Mesenchymal stem cell (in vitro differentiated cells and primary cell): Measurements from ENCODE around the gene UBE2D3.

Experiments
- DNase-seq: peaks from one replicate; pipeline ENCODE4 v3.0.0-alpha.2; 2013
- H2AFZ ChIP-seq: one replicate; pipeline ENCODE4 v1.6.1; 2013; ENCODE audit warnings: low read depth, mild to moderate bottlenecking, control low read depth, inconsistent platforms, low read length, moderate library complexity
- H2AK5ac ChIP-seq: 2 replicates; pipeline ENCODE4 v1.6.1; 2013; ENCODE audit warnings: low read length, moderate library complexity, mild to moderate bottlenecking, inconsistent platforms; ENCODE audit not compliant: severe bottlenecking
- H2BK120ac ChIP-seq: one replicate; pipeline ENCODE4 v1.6.1; 2013; ENCODE audit warnings: low read depth, mild to moderate bottlenecking, inconsistent platforms, low read length, moderate library complexity
- H2BK12ac ChIP-seq, 2 experiments: one replicate each; pipeline ENCODE4 v1.6.1; 2013; ENCODE audit warnings: inconsistent platforms in 2 of 2, low read length in 2 of 2, mild to moderate bottlenecking in 2 of 2, moderate library complexity in 2 of 2, control low read depth in 1 of 2
- H2BK15ac ChIP-seq: one replicate; pipeline ENCODE4 v1.6.1; 2013; ENCODE audit warnings: mild to moderate bottlenecking, low read depth, inconsistent platforms; ENCODE audit not compliant: poor library complexity, severe bottlenecking
- H2BK5ac ChIP-seq: 2 replicates; pipeline ENCODE4 v1.6.1; 2013; ENCODE audit warnings: low read depth, mild to moderate bottlenecking, low read length, control low read depth, inconsistent platforms; ENCODE audit not compliant: poor library complexity, severe bottlenecking
- H3K14ac ChIP-seq, 2 experiments: one replicate each; pipeline ENCODE4 v1.6.1; 2013; ENCODE audit warnings: inconsistent platforms in 2 of 2, low read length in 2 of 2, control low read depth in 1 of 2, mild to moderate bottlenecking in 1 of 2, moderate library complexity in 1 of 2
- H3K18ac ChIP-seq, 2 experiments: one replicate each; pipeline ENCODE4 v1.6.1; 2013; ENCODE audit warnings: inconsistent platforms in 2 of 2, low read length in 2 of 2, control low read depth in 1 of 2, low read depth in 1 of 2, mild to moderate bottlenecking in 1 of 2
- H3K23ac ChIP-seq, 2 experiments: one replicate each; pipeline ENCODE4 v1.6.1; 2013; ENCODE audit warnings: inconsistent platforms in 2 of 2, low read length in 2 of 2, mild to moderate bottlenecking in 2 of 2, moderate library complexity in 2 of 2, control low read depth in 1 of 2
- H3K27ac ChIP-seq: 2 replicates; pipeline ENCODE4 v1.5.1; 2013; ENCODE audit warnings: mild to moderate bottlenecking, moderate library complexity, low read length, control low read depth, inconsistent platforms; ENCODE audit not compliant: poor library complexity, severe bottlenecking
- H3K27me3 ChIP-seq, 2 experiments: 2 replicates each; pipeline versions ENCODE4 v1.6.1 to v1.7.0; 2013; ENCODE audit warnings: low read length in 2 of 2, mild to moderate bottlenecking in 2 of 2, moderate library complexity in 2 of 2, control low read depth in 1 of 2, inconsistent platforms in 1 of 2; ENCODE audit not compliant: control insufficient read depth in 1 of 2, insufficient read depth in 1 of 2
- H3K36me3 ChIP-seq, 2 experiments: 2 replicates each; pipeline versions ENCODE4 v1.6.1 to v1.7.0; 2013; ENCODE audit warnings: low read length in 2 of 2, control low read depth in 1 of 2, inconsistent platforms in 1 of 2, low read depth in 1 of 2, mild to moderate bottlenecking in 1 of 2; ENCODE audit not compliant: insufficient read depth in 2 of 2, control insufficient read depth in 1 of 2
- H3K4ac ChIP-seq, 2 experiments: one replicate each; pipeline ENCODE4 v1.6.1; 2013; ENCODE audit warnings: inconsistent platforms in 2 of 2, low read length in 2 of 2, mild to moderate bottlenecking in 2 of 2, moderate library complexity in 2 of 2, control low read depth in 1 of 2, low read depth in 1 of 2
- H3K4me1 ChIP-seq: 2 replicates; pipeline ENCODE4 v1.6.1; 2013; ENCODE audit warnings: low read depth, low read length, control low read depth; ENCODE audit not compliant: control insufficient read depth, insufficient read depth
- H3K4me2 ChIP-seq: 2 replicates; pipeline ENCODE4 v1.6.1; 2013; ENCODE audit warnings: low read length, mild to moderate bottlenecking, inconsistent platforms; ENCODE audit not compliant: poor library complexity, severe bottlenecking
- H3K4me3 ChIP-seq, 2 experiments: 2 replicates each; pipeline versions ENCODE4 v1.5.1 to v1.7.0; 2013; ENCODE audit warnings: low read length in 2 of 2, mild to moderate bottlenecking in 2 of 2, control low read depth in 1 of 2, low read depth in 1 of 2; ENCODE audit not compliant: insufficient read depth in 1 of 2
- H3K79me1 ChIP-seq: replicated peaks from 2 replicates; pipeline ENCODE4 v1.6.1; 2013; ENCODE audit warnings: mild to moderate bottlenecking, control low read depth, low read length, inconsistent platforms; ENCODE audit not compliant: poor library complexity, severe bottlenecking
- H3K9ac ChIP-seq: 2 replicates; pipeline ENCODE4 v1.7.0; 2013; ENCODE audit warnings: mild to moderate bottlenecking, low read length, moderate library complexity
- H3K9me3 ChIP-seq: 2 replicates; pipeline ENCODE4 v1.7.0; 2013; ENCODE audit warnings: mild to moderate bottlenecking, low read length; ENCODE audit not compliant: control insufficient read depth
- H4K8ac ChIP-seq: one replicate; pipeline ENCODE4 v1.6.1; 2013; ENCODE audit warnings: inconsistent platforms, mild to moderate bottlenecking, low read length, moderate library complexity
- H4K91ac ChIP-seq: one replicate; pipeline ENCODE4 v1.6.1; 2013; ENCODE audit warnings: mild to moderate bottlenecking, low read length, inconsistent platforms
- WGBS: methylation state at CpG from one replicate; pipeline ENCODE4 v1.1.7; 2013; ENCODE audit warnings: mixed read lengths; 5-methylcytosine and 5-hydroxymethylcytosine counted together

UBE2D3 gene

DNA sequence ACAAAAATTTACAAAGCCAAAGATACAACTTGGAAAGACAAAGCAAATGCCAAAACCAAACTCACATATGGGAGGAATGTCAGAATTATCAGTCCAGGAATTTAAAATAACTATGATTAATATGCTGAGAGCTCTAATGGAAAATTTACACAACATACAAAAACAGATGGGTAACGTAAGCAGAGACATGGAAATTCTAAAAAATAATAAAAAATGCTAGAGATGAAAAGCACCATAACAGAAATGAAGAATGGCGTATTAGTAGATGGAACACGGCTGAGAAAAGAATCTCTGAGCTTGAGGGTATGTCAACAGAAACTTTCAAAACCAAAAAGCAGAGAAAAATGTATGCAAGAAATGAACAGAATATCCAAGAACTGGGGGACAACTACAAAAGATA, 62.5 kb downstream of the UBE2D3 start:
- WGBS = 100% methylated on average over 2 of the region's 3 CpGs
- Histone ChIP-seq H3K4me2 (no peak overlapping the region), H2AFZ (no peak overlapping the region), H3K4ac (no peak overlapping the region), H3K27ac (no peak overlapping the region), H2BK120ac (no peak overlapping the region), H2AK5ac (no peak overlapping the region), H3K9ac (no peak overlapping the region), H2BK15ac (no peak overlapping the region), H3K18ac (no peak overlapping the region), H3K36me3 (no peaks in the 10 kb centered on the region), H3K27me3 (no peaks in the 10 kb centered on the region), H4K8ac (no peak overlapping the region), H2BK5ac (no peak overlapping the region), H3K4me1 (peaks cover 2% of the 10 kb centered on the region), H2BK12ac (no peak overlapping the region), H4K91ac (no peak overlapping the region), H3K9me3 (no peaks in the 10 kb centered on the region), H3K14ac (no peak overlapping the region), H3K79me1 (peaks cover 2% of the 10 kb centered on the region), H3K23ac (no peak overlapping the region), H3K4me3 (no peak overlapping the region)
- no peak for DNase-seq

DNA sequence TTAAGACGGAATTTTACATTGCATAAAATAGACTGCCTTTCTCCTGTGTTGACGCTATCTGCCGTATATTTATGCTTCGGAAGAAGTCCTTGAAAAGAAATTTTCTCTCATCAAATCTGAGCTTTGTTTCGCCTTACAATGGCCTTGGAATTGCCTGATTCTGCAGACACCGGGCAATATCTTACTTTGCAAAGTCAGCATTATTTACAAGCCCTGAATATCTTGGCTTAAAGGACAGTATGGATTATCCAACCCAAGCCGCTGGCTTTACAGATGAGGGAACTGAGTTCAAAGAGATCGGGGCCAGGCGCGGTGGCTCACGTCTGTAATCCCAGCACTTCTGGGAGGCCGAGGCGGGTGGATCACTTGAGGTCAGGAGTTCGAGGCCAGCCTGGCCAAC, 65.4 kb downstream of the UBE2D3 start:
- no peak overlapping the region for H4K8ac ChIP-seq
- WGBS = 90% methylated on average over 14 of the region's 14 CpGs

DNA sequence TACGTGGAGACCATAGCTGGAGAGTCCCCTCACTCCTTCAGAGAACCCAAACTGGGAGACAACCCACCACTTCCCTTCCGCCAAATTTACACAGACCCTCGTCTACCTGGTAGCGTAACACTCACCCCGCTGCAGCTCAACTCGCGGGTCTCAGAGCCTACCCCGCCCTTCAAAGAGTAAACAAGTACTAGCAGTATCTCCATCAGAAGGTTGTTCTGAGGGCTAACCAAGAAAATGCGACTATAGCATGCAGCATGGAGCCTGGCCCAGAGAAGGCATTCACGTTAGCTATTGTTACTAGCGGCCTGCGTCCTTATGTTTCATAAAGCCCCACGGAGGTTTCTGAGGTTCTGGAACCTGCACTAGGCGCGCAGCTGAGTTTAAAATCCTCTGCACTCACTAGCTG, 66.1 kb downstream of the UBE2D3 start:
- Histone ChIP-seq H3K18ac (peak overlapping the region; percentile 85 to 86), H3K4me1 (peaks cover 3% of the 10 kb centered on the region), H4K8ac (peak overlapping the region; percentile 87), H2BK120ac (no peak overlapping the region), H3K4me2 (peak overlapping the region; percentile 77), H3K23ac (no peak overlapping the region), H2BK12ac (no peak overlapping the region), H2BK15ac (no peak overlapping the region), H2AFZ (peak overlapping the region; percentile 57), H3K27me3 (no peaks in the 10 kb centered on the region), H3K4me3 (peak overlapping the region; percentile 70 to 94), H3K79me1 (peaks cover 10% of the 10 kb centered on the region), H4K91ac (no peak overlapping the region), H3K14ac (peak overlapping the region in 1 of 2 experiments; percentile 72), H3K9me3 (no peaks in the 10 kb centered on the region), H3K4ac (peak overlapping the region in 1 of 2 experiments; percentile 15), H3K9ac (peak overlapping the region; percentile 95), H2BK5ac (no peak overlapping the region), H3K36me3 (no peaks in the 10 kb centered on the region), H2AK5ac (no peak overlapping the region), H3K27ac (no peak overlapping the region)
- WGBS = 11% methylated on average over 15 of the region's 15 CpGs
- DNase-seq = no peak

More for the DNA sequence above, 65.4 kb downstream of the UBE2D3 start:
- Histone ChIP-seq H2AK5ac (no peak overlapping the region), H3K9me3 (no peaks in the 10 kb centered on the region), H3K27me3 (no peaks in the 10 kb centered on the region), H3K4me3 (peak overlapping the region in 1 of 2 experiments; percentile 94), H3K14ac (no peak overlapping the region), H2BK12ac (no peak overlapping the region), H3K18ac (no peak overlapping the region), H4K91ac (no peak overlapping the region), H3K9ac (peak overlapping the region; percentile 95), H3K27ac (no peak overlapping the region), H3K79me1 (peaks cover 9% of the 10 kb centered on the region), H3K4me1 (peaks cover 3% of the 10 kb centered on the region), H2AFZ (no peak overlapping the region), H2BK15ac (no peak overlapping the region), H3K36me3 (no peaks in the 10 kb centered on the region), H3K23ac (no peak overlapping the region), H2BK5ac (no peak overlapping the region), H3K4ac (no peak overlapping the region), H3K4me2 (no peak overlapping the region), H2BK120ac (no peak overlapping the region)
- no peak for DNase-seq

DNA sequence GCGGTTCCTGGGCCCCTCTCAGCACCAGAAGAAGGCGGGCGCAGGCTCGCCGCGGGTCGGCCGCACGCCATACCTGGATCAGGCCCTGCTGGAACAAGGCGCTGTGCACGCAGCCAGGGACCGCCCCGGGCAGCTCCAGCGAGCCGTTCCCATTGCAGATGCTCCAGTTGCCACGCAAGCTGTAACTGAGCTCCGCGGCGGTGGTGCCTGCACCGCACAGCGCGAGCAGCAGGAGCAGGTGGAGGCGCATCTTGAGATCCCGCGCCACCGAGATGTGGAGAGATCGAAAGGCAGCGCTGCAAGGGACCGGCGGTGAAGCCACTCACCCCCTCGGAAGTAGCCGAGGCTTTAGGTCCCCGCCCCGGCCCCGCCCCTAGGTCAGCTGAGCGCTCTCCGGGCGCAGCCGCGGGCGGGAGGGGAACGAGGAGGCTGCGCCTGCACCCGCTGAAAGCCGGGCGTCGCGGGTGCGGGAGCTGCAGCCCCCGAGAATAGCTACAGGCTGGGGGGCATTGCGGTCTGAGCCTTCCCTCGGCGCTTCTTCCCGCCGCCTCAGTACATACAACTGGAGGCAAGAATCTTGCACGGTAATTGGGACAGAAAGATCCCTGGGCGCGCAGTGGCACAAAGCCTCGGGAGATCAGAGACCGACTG, 66.6 kb downstream of the UBE2D3 start, which contains the start of gene MANBA:
Gene MANBA (minus strand): TSS at position 324 of the 651 bp plus-strand sequence. CDS start 74 bp downstream, at position 250.
- H2AK5ac ChIP-seq = no peak within 1 kb of the TSS
- H2BK15ac ChIP-seq = peak within 1 kb of the TSS; percentile 66
- peak within 1 kb of the TSS in 1 of 2 experiments; percentile 78 for H3K14ac ChIP-seq
- under 1% methylated on average over 58 of the region's 60 CpGs for WGBS
- peak within 1 kb of the TSS; percentile 67 for H4K91ac ChIP-seq
- peak; percentile 88 for DNase-seq
- H3K4me3 ChIP-seq = peak within 1 kb of the TSS; percentile 70 to 94
- H3K27me3 ChIP-seq = no peaks in the 10 kb centered on the region
- peak within 1 kb of the TSS; percentile 57 for H2AFZ ChIP-seq
- H3K9me3 ChIP-seq = no peaks in the 10 kb centered on the region
- H3K4ac ChIP-seq = peak within 1 kb of the TSS; percentile 69 to 71
- H3K23ac ChIP-seq = peak within 1 kb of the TSS; percentile 1 to 49
- peak within 1 kb of the TSS; percentile 87 for H4K8ac ChIP-seq
- H2BK5ac ChIP-seq = no peak within 1 kb of the TSS
- no peak within 1 kb of the TSS for H3K27ac ChIP-seq
- peak within 1 kb of the TSS in 1 of 2 experiments; percentile 60 for H2BK12ac ChIP-seq
- H2BK120ac ChIP-seq = peak within 1 kb of the TSS; percentile 89
- peak within 1 kb of the TSS; percentile 95 for H3K9ac ChIP-seq
- peak within 1 kb of the TSS; percentile 77 for H3K4me2 ChIP-seq
- H3K18ac ChIP-seq = peak within 1 kb of the TSS; percentile 85 to 86
- no peaks in the 10 kb centered on the region for H3K36me3 ChIP-seq
- peaks cover 3% of the 10 kb centered on the region for H3K4me1 ChIP-seq
- peaks cover 11% of the 10 kb centered on the region for H3K79me1 ChIP-seq
